Left colon (tissue), 2 donors: ENCODE measurements around the gene AIFM2. TPM values are rescaled to one million over a fixed set of nuclear protein-coding genes. Genes with fewer than 3 reads are reported as not detected.

ENCODE experiments used
- ATAC-seq: fragments of 200-7000 bp; cut with Tn5 transposase; one replicate; pipeline ENCODE4 v1.9.1; 2020; ENCODE audit warnings: mild to moderate bottlenecking, moderate library complexity
- DNase-seq, 2 donors: peaks; one replicate each; pipeline ENCODE4 v3.0.0-alpha.2; 2020
- intact Hi-C, 2 donors: fragments of 100-400 bp; cut with DNase I in 1 of 2; cut with micrococcal nuclease in 1 of 2; formaldehyde crosslinking; loops; one replicate each; pipeline versions ENCODE4 v1.11.2 to v1.14.0; 2022; cut with DNase I, micrococcal nuclease
- total RNA-seq, 2 donors: library from RNA; stranded (reverse); fragmentation: NEBNext Ultra II Directional; extraction: Animal tissue kit (Norgen Biotek cat#: 25700); gene quantifications; one replicate each; pipeline ENCODE4 v1.2.1, GENCODE V29; 2021
- donor health status: DM: no; HTN: no; CAD: no.
- donor health status: DM: yes; HTN: yes; CAD: no.

AIFM2 gene
- total RNA-seq, 2 donors from 2014 or later, result 21.8 to 32.4 TPM

GRCh38 chr10:70078329-70078728 is 54.3 kb downstream of the AIFM2 start:
- intact Hi-C loops, result no loop called here
- ATAC-seq (no peak), DNase-seq (no peak)

GRCh38 chr10:70074971-70075370 is 57.7 kb downstream of the AIFM2 start:
- intact Hi-C loops, result no loop called here
- ATAC-seq (no peak), DNase-seq (no peak)

DNA sequence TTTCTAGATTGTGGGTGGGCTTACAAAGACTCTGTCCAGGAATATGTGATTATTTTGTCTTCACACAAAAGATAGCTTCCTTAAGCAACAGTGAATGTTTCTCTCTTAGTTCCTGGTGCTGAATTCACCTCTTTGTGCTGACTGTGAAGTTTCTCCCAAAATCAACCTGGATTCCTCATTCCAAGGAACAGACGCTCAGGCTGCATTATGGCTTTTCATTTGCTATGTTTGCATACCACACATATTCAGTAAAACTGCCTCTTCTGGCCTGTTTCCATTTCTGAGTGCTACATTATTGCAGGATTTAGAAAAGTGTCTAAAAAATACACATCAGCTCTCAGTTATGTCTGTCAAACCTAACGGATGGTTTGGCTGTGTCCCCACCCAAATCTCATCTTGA is 58.5 kb downstream of the AIFM2 start:
- DNase-seq (no peak), ATAC-seq (no peak)
- intact Hi-C loops, result no loop called here

GRCh38 chr10:70070834-70071233 is 61.8 kb downstream of the AIFM2 start:
- intact Hi-C loops, result no loop called here
- ATAC-seq (no peak), DNase-seq (no peak)

GRCh38 chr10:70069346-70069745 is 63.3 kb downstream of the AIFM2 start:
- no peak for ATAC-seq
- intact Hi-C loops, result no loop called here
- no peak for DNase-seq

DNA sequence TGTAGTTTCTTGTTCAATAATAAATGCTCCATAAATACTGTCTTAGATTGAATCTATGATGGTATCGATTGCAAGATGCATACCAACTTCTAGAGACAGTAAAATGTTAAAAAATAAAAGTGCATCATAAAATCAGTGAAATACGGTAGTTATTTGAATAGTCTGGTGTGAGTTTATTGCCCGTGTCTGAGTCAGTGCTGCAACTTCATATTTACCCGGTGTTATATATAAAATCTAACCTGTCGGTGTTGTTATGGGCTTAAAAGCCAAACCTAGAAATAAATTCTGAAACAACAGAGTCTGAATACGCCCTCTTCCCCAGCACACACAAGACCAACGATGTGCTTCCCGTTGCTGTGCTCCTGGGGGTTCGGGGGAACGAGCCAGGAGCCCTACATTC is 63.7 kb downstream of the AIFM2 start:
- intact Hi-C loops, result no loop called here
- no peak for DNase-seq
- ATAC-seq, result peak; percentile 84

- intact Hi-C loops, result no loop called here
- ATAC-seq, result no peak
- no peak for DNase-seq
Measured at GRCh38 chr10:70067586-70067985, 65.0 kb downstream of the AIFM2 start.

DNA sequence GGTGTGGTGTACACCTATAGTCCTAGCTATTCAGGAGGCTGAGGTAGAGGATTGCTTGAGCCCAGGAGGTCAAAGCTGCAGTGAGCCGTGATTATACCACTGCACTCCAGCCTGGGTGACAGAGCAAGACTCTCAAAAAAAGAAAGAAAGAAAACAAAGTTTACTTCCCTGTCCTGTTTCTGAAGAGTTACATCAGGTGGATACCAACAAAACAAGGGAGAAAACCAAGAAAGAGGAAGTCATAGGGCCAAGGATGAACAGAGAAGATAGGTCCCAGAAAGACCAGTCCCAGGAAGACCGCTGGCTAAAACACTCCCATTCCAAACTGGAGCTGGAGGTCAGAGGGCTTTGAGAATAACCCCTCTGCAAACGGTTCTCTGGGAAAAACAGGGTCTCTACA is 66.4 kb downstream of the AIFM2 start:
- ATAC-seq (no peak), DNase-seq (no peak)
- intact Hi-C loops, result no loop called here

DNA sequence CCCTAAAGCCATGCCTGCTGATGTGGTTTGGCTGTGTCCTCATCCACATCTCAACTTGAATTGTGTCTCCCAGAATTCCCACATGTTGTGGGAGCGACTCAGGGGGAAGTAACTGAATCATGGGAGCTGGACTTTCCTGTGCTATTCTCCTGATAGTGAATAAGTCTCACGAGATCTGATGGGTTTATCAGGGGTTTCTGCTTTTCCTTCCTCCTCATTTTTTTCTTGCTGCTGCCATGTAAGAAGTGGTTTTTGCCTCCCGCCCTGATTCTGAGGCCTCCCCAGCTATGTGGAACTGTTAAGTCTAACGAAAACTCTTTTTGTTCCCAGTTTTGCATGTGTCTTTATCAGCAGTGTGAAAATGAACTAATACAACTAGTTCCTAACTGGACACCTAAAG is 68.1 kb downstream of the AIFM2 start:
- ATAC-seq (no peak), DNase-seq (no peak)
- intact Hi-C loops, result no loop called here

GRCh38 chr10:70063418-70064098 is 69.1 kb downstream of the AIFM2 start:
- intact Hi-C loops, result no loop called here
- no peak for DNase-seq
- no peak for ATAC-seq

Other genes starting within 250 kb of the AIFM2 start
- gene MACROH2A2, start 80.0 kb downstream of the AIFM2 start, total RNA-seq, result 10 to 100 TPM; 10.4 to 11.8 TPM
- 10 to 100 TPM; 12.5 to 20.0 TPM for gene TYSND1, start 13.9 kb upstream of the AIFM2 start, total RNA-seq
- 10 to 100 TPM; 81.4 to 92.6 TPM for gene SAR1A, start 37.7 kb upstream of the AIFM2 start, total RNA-seq
- gene PPA1, start 100.6 kb upstream of the AIFM2 start, total RNA-seq, result 100 to 1,000 TPM; 137 to 168 TPM
- under 1 TPM; 0.03 to 0.15 TPM for gene NPFFR1, start 151.2 kb upstream of the AIFM2 start, total RNA-seq
- 1 to 10 TPM; 5.0 to 5.6 TPM for gene LRRC20, start 249.8 kb upstream of the AIFM2 start, total RNA-seq